Common myeloid progenitor, CD34-positive (primary cell): Measurements from ENCODE around the gene HES1. TPM values are rescaled to one million over a fixed set of nuclear protein-coding genes. Genes with fewer than 3 reads are reported as not detected.

Source experiments
- CTCF ChIA-PET: fragments of 350-600 bp; sonication (Branson Sonifier 250); formaldehyde crosslinking; loops from one replicate; lab custom pipeline; 2021; ENCODE audit warnings: antibody characterized with exemption; lab: Charles Lee
- POLR2A ChIA-PET: fragments of 350-600 bp; sonication (Branson Sonifier 250); formaldehyde crosslinking; loops from one replicate; lab custom pipeline; 2021; ENCODE audit warnings: antibody characterized with exemption; lab: Charles Lee
- DNase-seq, 3 donors: peaks; one replicate each; pipeline versions ENCODE4 v3.0.0 to v3.0.0-alpha.2; 2013
- H3K27ac ChIP-seq, 2 experiments: 1 replicate in 1 of 2; 2 replicates in 1 of 2; pipeline ENCODE4 v1.7.0; 2013; ENCODE audit warnings: inconsistent platforms in 2 of 2, low read length in 2 of 2, mild to moderate bottlenecking in 2 of 2, low read depth in 1 of 2, moderate library complexity in 1 of 2; ENCODE audit not compliant: severe bottlenecking in 2 of 2, insufficient read depth in 1 of 2, poor library complexity in 1 of 2
- H3K27me3 ChIP-seq, 5 experiments: replicated peaks in 2 of 5; 1 replicate in 3 of 5; 2 replicates in 2 of 5; pipeline versions ENCODE4 v1.6.1 to v1.7.0; 2013; ENCODE audit warnings: low read length in 4 of 5, mild to moderate bottlenecking in 2 of 5, moderate library complexity in 2 of 5, inconsistent platforms in 1 of 5; ENCODE audit not compliant: insufficient read depth in 5 of 5, control insufficient read depth in 4 of 5
- H3K36me3 ChIP-seq, 4 experiments: 1 replicate in 2 of 4; 2 replicates in 2 of 4; pipeline versions ENCODE4 v1.6.1 to v1.7.0; 2013; ENCODE audit warnings: low read length in 3 of 4, control low read depth in 1 of 4, mild to moderate bottlenecking in 1 of 4; ENCODE audit not compliant: control insufficient read depth in 4 of 4, insufficient read depth in 4 of 4
- H3K4me1 ChIP-seq, 4 experiments: 1 replicate in 3 of 4; 2 replicates in 1 of 4; pipeline versions ENCODE4 v1.6.1 to v1.7.1; 2013; ENCODE audit warnings: low read length in 3 of 4, mild to moderate bottlenecking in 3 of 4, control low read depth in 1 of 4, inconsistent platforms in 1 of 4, moderate library complexity in 1 of 4; ENCODE audit not compliant: control insufficient read depth in 4 of 4, insufficient read depth in 4 of 4; ENCODE audit errors: control extremely low read depth in 1 of 4
- H3K4me3 ChIP-seq, 7 experiments: 1 replicate in 4 of 7; 2 replicates in 3 of 7; pipeline versions ENCODE4 v1.5.1 to v1.7.0; 2013; ENCODE audit warnings: mild to moderate bottlenecking in 7 of 7, low read length in 6 of 7, moderate library complexity in 6 of 7, inconsistent platforms in 2 of 7, low read depth in 2 of 7, control low read depth in 1 of 7; ENCODE audit not compliant: insufficient read depth in 4 of 7, control insufficient read depth in 1 of 7; ENCODE audit errors: extremely low read depth in 1 of 7
- H3K9me3 ChIP-seq, 5 experiments: 1 replicate in 4 of 5; 2 replicates in 1 of 5; pipeline versions ENCODE4 v1.6.1 to v1.7.1; 2013; ENCODE audit warnings: low read length in 4 of 5, mild to moderate bottlenecking in 2 of 5, inconsistent platforms in 1 of 5, low read depth in 1 of 5, moderate library complexity in 1 of 5; ENCODE audit not compliant: control insufficient read depth in 4 of 5, insufficient read depth in 2 of 5; ENCODE audit errors: control extremely low read depth in 1 of 5
- WGBS: methylation state at CpG from one replicate; pipeline ENCODE4 v1.1.5; 2013; ENCODE audit not compliant: insufficient coverage; 5-methylcytosine and 5-hydroxymethylcytosine counted together
- polyA plus RNA-seq: library from polyadenylated mRNA; unstranded; fragments of 120-200 nt; gene quantifications from one replicate; pipeline ENCODE4 v1.2.1, GENCODE V29; 2013

HES1 gene, protein sequence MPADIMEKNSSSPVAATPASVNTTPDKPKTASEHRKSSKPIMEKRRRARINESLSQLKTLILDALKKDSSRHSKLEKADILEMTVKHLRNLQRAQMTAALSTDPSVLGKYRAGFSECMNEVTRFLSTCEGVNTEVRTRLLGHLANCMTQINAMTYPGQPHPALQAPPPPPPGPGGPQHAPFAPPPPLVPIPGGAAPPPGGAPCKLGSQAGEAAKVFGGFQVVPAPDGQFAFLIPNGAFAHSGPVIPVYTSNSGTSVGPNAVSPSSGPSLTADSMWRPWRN
- 3.8 TPM for polyA plus RNA-seq

DNA sequence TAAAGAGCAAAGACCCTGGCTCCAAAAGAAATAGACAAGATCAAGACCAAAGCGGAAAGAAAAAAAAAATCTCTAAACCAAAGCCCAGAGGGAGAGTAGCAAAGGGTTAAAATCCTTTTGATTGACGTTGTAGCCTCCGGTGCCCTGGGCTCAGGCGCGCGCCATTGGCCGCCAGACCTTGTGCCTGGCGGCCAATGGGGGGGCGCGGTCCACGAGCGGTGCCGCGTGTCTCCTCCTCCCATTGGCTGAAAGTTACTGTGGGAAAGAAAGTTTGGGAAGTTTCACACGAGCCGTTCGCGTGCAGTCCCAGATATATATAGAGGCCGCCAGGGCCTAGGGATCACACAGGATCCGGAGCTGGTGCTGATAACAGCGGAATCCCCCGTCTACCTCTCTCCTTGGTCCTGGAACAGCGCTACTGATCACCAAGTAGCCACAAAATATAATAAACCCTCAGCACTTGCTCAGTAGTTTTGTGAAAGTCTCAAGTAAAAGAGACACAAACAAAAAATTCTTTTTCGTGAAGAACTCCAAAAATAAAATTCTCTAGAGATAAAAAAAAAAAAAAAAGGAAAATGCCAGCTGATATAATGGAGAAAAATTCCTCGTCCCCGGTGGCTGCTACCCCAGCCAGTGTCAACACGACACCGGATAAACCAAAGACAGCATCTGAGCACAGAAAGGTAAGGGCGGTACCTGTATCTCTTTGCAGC lies at the start of gene HES1:
TSS of gene HES1 (plus strand) at position 343 of the 713 bp plus-strand sequence. CDS start at position 576, 233 bp downstream.
- Histone ChIP-seq H3K27ac (peak within 1 kb of the TSS in 1 of 2 experiments; percentile 68), H3K27me3 (peaks cover 0 to 64% (median 22%) of the 10 kb centered on the region in 5 experiments), H3K4me3 (peak within 1 kb of the TSS; percentile 30 to 73 (median 66)), H3K36me3 (no peaks in the 10 kb centered on the region), H3K4me1 (peaks cover 20 to 73% (median 68%) of the 10 kb centered on the region in 4 experiments), H3K9me3 (no peaks in the 10 kb centered on the region)
- ChIA-PET POLR2A (interaction anchor here (0.6 to 2.7 kb wide), 9 partner anchors 45 to 180 kb away, joined by 3 to 11 read pairs (median 5); no protein-coding TSS in a partner anchor), CTCF (interaction anchor here (0.8 to 6.1 kb wide), 9 partner anchors 65 to 356 kb away, joined by 3 to 40 read pairs (median 3); no protein-coding TSS in a partner anchor)
- peak; percentile 60 to 85 (median 76) for DNase-seq
- WGBS, result 2% methylated on average over 23 of the region's 29 CpGs

DNA sequence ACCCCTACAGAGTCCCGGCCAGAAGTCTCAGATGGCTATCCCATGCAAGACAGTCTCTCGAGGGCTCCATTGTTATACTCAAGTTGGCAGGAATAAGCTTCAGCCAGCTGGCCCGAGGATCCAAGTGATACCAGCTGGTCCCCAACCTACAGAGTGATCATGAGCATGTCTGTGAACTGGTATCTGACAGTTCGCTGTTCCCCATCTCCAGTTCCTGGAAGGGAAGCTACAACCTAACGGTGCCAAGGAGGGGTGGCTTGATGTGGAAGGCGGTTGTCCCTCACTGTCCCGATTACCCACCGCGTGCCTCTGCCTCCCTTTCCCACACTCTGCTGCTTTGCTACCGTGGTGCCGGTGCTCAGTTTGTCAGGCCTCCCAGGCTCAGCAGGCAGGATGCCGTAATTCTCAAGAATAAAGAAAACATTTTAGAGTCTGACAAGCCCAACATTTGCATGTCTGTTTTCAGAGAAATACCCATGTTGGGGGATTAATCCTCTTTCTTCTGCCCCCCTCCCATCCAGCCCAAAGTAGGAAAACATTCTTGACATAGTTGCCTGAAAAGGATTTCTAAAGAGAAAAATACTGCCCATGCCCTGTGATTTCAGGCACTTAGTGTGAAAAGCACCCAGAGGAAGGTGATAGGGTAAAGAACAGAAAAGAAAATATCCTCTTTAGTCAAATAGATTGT lies 49.4 kb upstream of the HES1 start:
- WGBS, result 95% methylated on average over 11 of the region's 12 CpGs
- CTCF ChIA-PET, result interaction anchor here (1.6 kb wide), 1 partner anchor 9 kb away, joined by 5 read pairs; no protein-coding TSS in a partner anchor
- Histone ChIP-seq H3K27me3 (no peaks in the 10 kb centered on the region), H3K9me3 (no peaks in the 10 kb centered on the region), H3K4me1 (peaks cover 0 to 28% (median 13%) of the 10 kb centered on the region in 4 experiments), H3K27ac (no peak overlapping the region), H3K36me3 (no peaks in the 10 kb centered on the region), H3K4me3 (no peak overlapping the region)
- POLR2A ChIA-PET, result no interaction called here
- no peak for DNase-seq

DNA sequence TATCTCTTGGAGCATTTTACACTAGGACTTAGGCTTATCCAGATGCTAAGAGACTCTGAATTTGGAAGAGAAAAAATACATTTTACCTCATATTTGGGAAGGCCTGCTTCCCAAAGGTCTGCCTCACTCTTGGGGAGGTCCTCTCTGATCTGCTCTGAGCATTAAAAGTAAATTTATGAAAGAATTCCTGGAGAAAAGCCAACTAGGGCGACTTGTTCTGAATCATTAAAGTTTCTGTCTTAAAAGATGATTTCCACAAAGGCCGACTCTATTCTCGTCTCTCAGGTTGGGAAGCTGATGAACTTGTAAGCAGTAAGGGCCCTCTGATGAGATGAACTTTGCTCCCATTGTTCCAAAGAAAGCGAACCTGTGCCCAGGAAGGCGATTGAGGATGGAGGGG lies 48.7 kb upstream of the HES1 start:
- no peak overlapping the region for H3K4me3 ChIP-seq
- H3K4me1 ChIP-seq, result peaks cover 0 to 28% (median 13%) of the 10 kb centered on the region in 4 experiments
- no peaks in the 10 kb centered on the region for H3K27me3 ChIP-seq
- no peaks in the 10 kb centered on the region for H3K36me3 ChIP-seq
- H3K27ac ChIP-seq, result no peak overlapping the region
- POLR2A ChIA-PET, result no interaction called here
- no peak for DNase-seq
- CTCF ChIA-PET, result no interaction called here
- WGBS, result 98% methylated on average over 4 of the region's 5 CpGs
- H3K9me3 ChIP-seq, result no peaks in the 10 kb centered on the region

DNA sequence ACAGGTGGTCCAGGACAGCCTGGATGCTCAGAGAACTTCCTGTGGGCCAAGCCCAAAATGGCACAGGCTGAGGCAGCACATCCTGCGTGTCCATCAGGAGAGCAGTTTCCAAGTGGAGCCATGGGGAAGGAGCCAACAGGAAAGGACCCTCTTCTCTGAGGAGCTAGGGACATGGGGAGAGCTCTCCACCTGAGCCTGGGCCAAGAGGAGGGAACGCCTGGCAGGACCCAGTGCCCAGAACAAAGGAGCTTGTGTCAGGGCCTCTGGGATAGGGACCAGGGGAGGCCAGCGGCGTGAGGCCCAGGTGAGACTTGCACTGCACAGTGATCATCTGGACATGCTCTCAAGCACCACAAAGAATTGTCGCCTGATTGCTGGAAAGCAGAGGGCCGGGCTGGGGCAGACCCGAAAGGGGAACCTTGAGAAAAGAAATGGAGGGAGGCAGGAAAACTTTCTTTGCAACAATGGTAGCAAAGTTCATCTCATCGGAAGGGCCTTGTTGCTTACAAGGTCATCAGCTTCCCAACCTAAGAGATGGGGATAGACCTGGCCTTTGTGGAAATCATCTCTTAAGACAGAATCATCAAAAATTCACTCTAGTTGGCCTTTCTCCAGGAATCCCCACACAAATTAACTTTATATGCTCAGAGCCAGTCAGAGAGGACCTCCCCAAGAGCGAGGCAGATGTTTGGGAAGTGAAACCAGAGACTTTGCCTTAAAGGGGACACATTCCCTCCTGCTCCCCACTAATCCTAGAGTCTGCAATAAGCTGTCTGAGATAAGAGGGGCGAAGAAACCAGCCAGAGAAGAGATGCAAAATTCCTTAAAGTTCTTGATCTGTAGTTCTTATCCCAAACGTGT lies 47.7 kb upstream of the HES1 start:
- ChIA-PET POLR2A (interaction anchor here (1.1 kb wide), 1 partner anchor 46 kb away, joined by 3 read pairs; no protein-coding TSS in a partner anchor), CTCF (interaction anchor here (0.6 to 3.4 kb wide), 5 partner anchors 10 to 1192 kb away, joined by 3 to 13 read pairs (median 4); no protein-coding TSS in a partner anchor)
- Histone ChIP-seq H3K4me3 (no peak overlapping the region), H3K27me3 (no peaks in the 10 kb centered on the region), H3K36me3 (no peaks in the 10 kb centered on the region), H3K27ac (no peak overlapping the region), H3K4me1 (peaks cover 0 to 28% (median 13%) of the 10 kb centered on the region in 4 experiments), H3K9me3 (no peaks in the 10 kb centered on the region)
- 98% methylated on average over 11 of the region's 11 CpGs for WGBS
- no peak for DNase-seq

DNA sequence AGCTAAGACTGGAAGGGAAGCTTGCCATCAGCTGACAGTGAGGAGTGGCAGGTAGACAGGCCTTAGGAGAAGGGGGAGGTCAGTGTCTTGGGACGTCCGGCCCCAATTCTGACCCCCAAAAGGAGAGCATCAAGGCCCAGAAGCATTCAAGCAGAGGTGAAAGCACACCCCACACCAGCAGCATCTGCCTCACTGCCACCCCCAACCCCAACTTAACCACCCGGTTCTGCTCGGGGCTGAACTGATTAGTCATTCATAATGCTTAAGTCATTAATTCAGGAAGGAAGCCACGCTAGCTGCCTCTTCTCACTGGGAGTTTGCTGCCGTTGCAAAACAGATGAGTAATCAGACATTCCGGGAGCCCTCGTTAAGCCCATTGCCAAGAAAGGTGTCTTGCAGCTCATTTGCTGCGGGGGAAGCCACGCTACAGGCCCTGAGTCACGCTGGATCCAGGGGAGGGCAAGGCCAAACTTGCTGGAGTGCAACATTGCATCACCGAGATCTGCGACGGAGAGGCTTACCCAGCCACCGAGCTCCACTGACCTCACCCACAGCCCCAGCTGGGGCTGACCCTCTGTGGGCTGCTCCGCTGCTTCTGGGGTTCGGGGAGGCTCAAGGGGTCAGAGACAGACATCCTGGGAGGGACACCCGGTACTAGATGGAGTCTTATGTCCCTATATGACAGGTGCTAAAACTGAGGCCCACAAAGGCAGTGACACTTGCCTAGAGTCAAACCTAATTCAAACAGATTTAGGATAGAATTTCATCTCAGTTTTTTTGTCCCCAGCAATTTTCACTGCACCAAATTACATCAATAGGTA lies 46.4 kb upstream of the HES1 start:
- peak overlapping the region in 1 of 2 experiments; percentile 78 for H3K27ac ChIP-seq
- peak overlapping the region in 2 of 7 experiments; percentile 7 to 28 for H3K4me3 ChIP-seq
- no peaks in the 10 kb centered on the region for H3K9me3 ChIP-seq
- no peaks in the 10 kb centered on the region for H3K36me3 ChIP-seq
- WGBS, result 27% methylated on average over 16 of the region's 18 CpGs
- ChIA-PET CTCF (interaction anchor here (0.7 to 3.4 kb wide), 6 partner anchors 9 to 45 kb away, joined by 3 to 13 read pairs (median 6); no protein-coding TSS in a partner anchor), POLR2A (interaction anchor here (0.6 to 1.8 kb wide), 6 partner anchors 19 to 211 kb away, joined by 3 to 5 read pairs (median 4); no protein-coding TSS in a partner anchor)
- peaks cover 0 to 29% (median 13%) of the 10 kb centered on the region in 4 experiments for H3K4me1 ChIP-seq
- peak; percentile 93 to 99 (median 98) for DNase-seq
- no peaks in the 10 kb centered on the region for H3K27me3 ChIP-seq
